Left ventricle myocardium superior (tissue), 1 donor: ENCODE measurements around the gene KRTCAP2. TPM values are rescaled to one million over a fixed set of nuclear protein-coding genes. Genes with fewer than 3 reads are reported as not detected.
A peak's percentile ranks its signal among the peaks of the same experiment; 100 is the strongest.
"Not testable (repeated sequence)": the region's sequence is repeated elsewhere in the genome, so short reads cannot be mapped to it uniquely, and the experiment has no call there.

Source experiments
- ATAC-seq: fragments of 200-7000 bp; cut with Tn5 transposase; one replicate; pipeline ENCODE4 v1.9.1; 2020; ENCODE audit warnings: mild to moderate bottlenecking, moderate library complexity
- DNase-seq: peaks from one replicate; pipeline ENCODE4 v3.0.0-alpha.2; 2020
- intact Hi-C: fragments of 100-400 bp; cut with micrococcal nuclease; formaldehyde crosslinking; loops from one replicate; pipeline ENCODE4 v1.11.0; 2022
- total RNA-seq: library from RNA; stranded (reverse); fragmentation: NEBNext Ultra II Directional; extraction: Animal tissue kit (Norgen Biotek cat#: 25700); gene quantifications from one replicate; pipeline ENCODE4 v1.2.1, GENCODE V29; 2021
- donor health status: DM: no; HTN: yes; CAD: no; lungs with severe emphysema.

Gene KRTCAP2
- total RNA-seq, 1 donor from 2014 or later = 134 TPM

GRCh38 chr1:155173478-155174323 is 597 bp upstream of the KRTCAP2 start, which contains the start of gene TRIM46:
TSS of gene TRIM46 (plus strand) at chr1:155173849. CDS start at chr1:155173967, 118 bp downstream.
- intact Hi-C loops = no loop called here
- peak; percentile 41 for DNase-seq
- no peak for ATAC-seq

GRCh38 chr1:155171836-155172731 is 1.0 kb downstream of the KRTCAP2 start:
- intact Hi-C loops = no loop called here
- no peak for DNase-seq
- no peak for ATAC-seq

- ATAC-seq (no peak), DNase-seq (no peak)
- intact Hi-C loops = no loop called here
Observed at GRCh38 chr1:155170806-155171205, 2.3 kb downstream of the KRTCAP2 start.

- DNase-seq (no peak), ATAC-seq (no peak)
- intact Hi-C loops = no loop called here
Observed at GRCh38 chr1:155170101-155170785, 2.9 kb downstream of the KRTCAP2 start.

GRCh38 chr1:155169541-155169940 is 3.6 kb downstream of the KRTCAP2 start:
- DNase-seq = no peak
- intact Hi-C loops = loop anchor here (2.0 kb wide), 1 partner anchor 81 kb away; no protein-coding TSS in a partner anchor
- ATAC-seq = no peak

- intact Hi-C loops = loop anchor here (2.0 kb wide), 1 partner anchor 80 kb away; no protein-coding TSS in a partner anchor
- ATAC-seq (no peak), DNase-seq (no peak)
Observed at GRCh38 chr1:155168456-155169210, 4.5 kb downstream of the KRTCAP2 start.

- not testable (repeated sequence) for DNase-seq, ATAC-seq
- intact Hi-C loops = loop anchor here (2.0 kb wide), 1 partner anchor 79 kb away; no protein-coding TSS in a partner anchor
Observed at GRCh38 chr1:155168105-155168445, 5.0 kb downstream of the KRTCAP2 start.

- intact Hi-C loops = loop anchor here (2.0 kb wide), 1 partner anchor 79 kb away; no protein-coding TSS in a partner anchor
- ATAC-seq = peak; percentile 80
- DNase-seq = peak; percentile 92
Observed at GRCh38 chr1:155167166-155168104, 5.7 kb downstream of the KRTCAP2 start.

GRCh38 chr1:155166471-155167165 is 6.5 kb downstream of the KRTCAP2 start:
- peak; percentile 78 for ATAC-seq
- peak; percentile 84 for DNase-seq
- intact Hi-C loops = no loop called here

- intact Hi-C loops = no loop called here
- DNase-seq (peak; percentile 37), ATAC-seq (no peak)
Observed at GRCh38 chr1:155166051-155166470, 7.0 kb downstream of the KRTCAP2 start.

GRCh38 chr1:155164625-155165024 is 8.5 kb downstream of the KRTCAP2 start:
- intact Hi-C loops, ATAC-seq, DNase-seq: not testable (repeated sequence)

GRCh38 chr1:155163785-155164184 is 9.3 kb downstream of the KRTCAP2 start:
- intact Hi-C loops, ATAC-seq: not testable (repeated sequence)

GRCh38 chr1:155162631-155163030 is 10.5 kb downstream of the KRTCAP2 start:
- intact Hi-C loops, ATAC-seq, DNase-seq: not testable (repeated sequence)

More at GRCh38 chr1:155163785-155164184, 9.3 kb downstream of the KRTCAP2 start:
- not testable (repeated sequence) for DNase-seq

- DNase-seq = no peak
- no peak for ATAC-seq
- intact Hi-C loops = no loop called here
Observed at GRCh38 chr1:155160128-155160527, 13.0 kb downstream of the KRTCAP2 start.

- intact Hi-C loops = no loop called here
- no peak for ATAC-seq
Observed at GRCh38 chr1:155158991-155159390, 14.1 kb downstream of the KRTCAP2 start.

GRCh38 chr1:155155996-155156643 is 17.0 kb downstream of the KRTCAP2 start:
- intact Hi-C loops, ATAC-seq, DNase-seq: not testable (repeated sequence)

More at GRCh38 chr1:155158991-155159390, 14.1 kb downstream of the KRTCAP2 start:
- no peak for DNase-seq
